22Rv1 (cell line): ENCODE measurements around the gene CMYA5.

Experiments
- ZFX ChIP-seq: fragments of 450-650 bp; IDR thresholded peaks from 2 replicates; pipeline ENCODE4 v1.6.1; 2017; ENCODE audit warnings: antibody characterized with exemption, borderline replicate concordance
- TF ChIP-seq, protein P1 (sequence below): fragments of 450-650 bp; IDR thresholded peaks from 2 replicates; pipeline ENCODE4 v1.5.1; 2017; ENCODE audit warnings: mild to moderate bottlenecking

DNA sequence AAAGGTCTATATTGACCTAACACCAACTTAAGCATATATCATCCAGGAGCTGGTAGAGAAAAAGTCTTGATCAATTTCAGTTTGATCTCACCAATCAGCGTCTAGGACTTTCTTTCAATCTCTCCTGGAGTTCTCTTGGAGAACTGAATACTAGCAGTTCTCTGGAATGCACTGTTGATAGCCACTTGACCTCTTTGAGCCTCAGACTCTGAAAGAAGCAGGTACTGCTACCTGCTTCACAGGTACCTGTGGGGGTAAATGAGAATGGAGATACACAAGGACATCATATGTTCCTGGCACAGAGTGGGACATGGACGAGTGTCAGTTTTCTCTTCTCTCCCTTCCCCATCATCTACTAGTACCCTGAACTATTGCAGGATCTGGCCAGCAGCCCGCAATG, 16.0 kb downstream of the CMYA5 start:
- TF ChIP-seq, protein P1, sequence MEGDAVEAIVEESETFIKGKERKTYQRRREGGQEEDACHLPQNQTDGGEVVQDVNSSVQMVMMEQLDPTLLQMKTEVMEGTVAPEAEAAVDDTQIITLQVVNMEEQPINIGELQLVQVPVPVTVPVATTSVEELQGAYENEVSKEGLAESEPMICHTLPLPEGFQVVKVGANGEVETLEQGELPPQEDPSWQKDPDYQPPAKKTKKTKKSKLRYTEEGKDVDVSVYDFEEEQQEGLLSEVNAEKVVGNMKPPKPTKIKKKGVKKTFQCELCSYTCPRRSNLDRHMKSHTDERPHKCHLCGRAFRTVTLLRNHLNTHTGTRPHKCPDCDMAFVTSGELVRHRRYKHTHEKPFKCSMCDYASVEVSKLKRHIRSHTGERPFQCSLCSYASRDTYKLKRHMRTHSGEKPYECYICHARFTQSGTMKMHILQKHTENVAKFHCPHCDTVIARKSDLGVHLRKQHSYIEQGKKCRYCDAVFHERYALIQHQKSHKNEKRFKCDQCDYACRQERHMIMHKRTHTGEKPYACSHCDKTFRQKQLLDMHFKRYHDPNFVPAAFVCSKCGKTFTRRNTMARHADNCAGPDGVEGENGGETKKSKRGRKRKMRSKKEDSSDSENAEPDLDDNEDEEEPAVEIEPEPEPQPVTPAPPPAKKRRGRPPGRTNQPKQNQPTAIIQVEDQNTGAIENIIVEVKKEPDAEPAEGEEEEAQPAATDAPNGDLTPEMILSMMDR = no peak
- TF ChIP-seq ZFX = no peak
